Measurements from ENCODE around the gene GPR42.

The GPR42 gene

GRCh38 chr19:35342430-35342829 is 28.4 kb upstream of the GPR42 start:
- no peak for TF ChIP-seq RAD21 (IDR thresholded peaks at IDR 0.05; ENCODE audit: low read depth)
- no peak for TF ChIP-seq USF1 (IDR thresholded peaks at IDR 0.05)
- no peak for TF ChIP-seq TEAD4 (IDR thresholded peaks at IDR 0.05)
- TF ChIP-seq EGR1 (IDR thresholded peaks at IDR 0.05) = no peak
- no peak for TF ChIP-seq TCF12 (IDR thresholded peaks at IDR 0.05; ENCODE audit: low read depth)
- no peak for TF ChIP-seq YY1 (IDR thresholded peaks at IDR 0.05; ENCODE audit: low read depth)
- no peak for TF ChIP-seq EP300 (IDR thresholded peaks at IDR 0.05; ENCODE audit: borderline replicate concordance)
- TF ChIP-seq CEBPB (IDR thresholded peaks at IDR 0.05) = no peak
- TF ChIP-seq ZBTB7A (IDR thresholded peaks at IDR 0.05; ENCODE audit: low read depth) = no peak
- TF ChIP-seq MAX (IDR thresholded peaks at IDR 0.05) = no peak
- TF ChIP-seq NFIC (IDR thresholded peaks at IDR 0.05) = no peak
- no peak for TF ChIP-seq TAF1 (IDR thresholded peaks at IDR 0.05; ENCODE audit: low read depth)
- TF ChIP-seq REST (IDR thresholded peaks at IDR 0.05; ENCODE audit: low read depth) = no peak
- no peak for TF ChIP-seq CREB1 (IDR thresholded peaks at IDR 0.05; ENCODE audit: low read depth)
- no peak for TF ChIP-seq FOXM1 (IDR thresholded peaks at IDR 0.05; ENCODE audit: borderline replicate concordance, low read depth)

- TF ChIP-seq EP300 (IDR thresholded peaks at IDR 0.05; ENCODE audit: borderline replicate concordance) (no peak), FOXM1 (IDR thresholded peaks at IDR 0.05; ENCODE audit: borderline replicate concordance, low read depth) (no peak), ZBTB7A (IDR thresholded peaks at IDR 0.05; ENCODE audit: low read depth) (no peak), CREB1 (IDR thresholded peaks at IDR 0.05; ENCODE audit: low read depth) (no peak), USF1 (IDR thresholded peaks at IDR 0.05) (no peak), TCF12 (IDR thresholded peaks at IDR 0.05; ENCODE audit: low read depth) (no peak), TAF1 (IDR thresholded peaks at IDR 0.05; ENCODE audit: low read depth) (no peak), RAD21 (IDR thresholded peaks at IDR 0.05; ENCODE audit: low read depth) (no peak), TEAD4 (IDR thresholded peaks at IDR 0.05) (no peak), CEBPB (IDR thresholded peaks at IDR 0.05) (no peak), MAX (IDR thresholded peaks at IDR 0.05) (no peak), NFIC (IDR thresholded peaks at IDR 0.05) (no peak), EGR1 (IDR thresholded peaks at IDR 0.05) (no peak), REST (IDR thresholded peaks at IDR 0.05; ENCODE audit: low read depth) (no peak), YY1 (IDR thresholded peaks at IDR 0.05; ENCODE audit: low read depth) (no peak)
These were observed 26.3 kb upstream of the GPR42 start for GRCh38 chr19:35344511-35345031.

GRCh38 chr19:35345671-35346111 is 25.2 kb upstream of the GPR42 start:
- TF ChIP-seq NFIC (IDR thresholded peaks at IDR 0.05) = no peak
- no peak for TF ChIP-seq MAX (IDR thresholded peaks at IDR 0.05)
- no peak for TF ChIP-seq REST (IDR thresholded peaks at IDR 0.05; ENCODE audit: low read depth)
- no peak for TF ChIP-seq CEBPB (IDR thresholded peaks at IDR 0.05)
- no peak for TF ChIP-seq TAF1 (IDR thresholded peaks at IDR 0.05; ENCODE audit: low read depth)
- no peak for TF ChIP-seq EGR1 (IDR thresholded peaks at IDR 0.05)
- no peak for TF ChIP-seq EP300 (IDR thresholded peaks at IDR 0.05; ENCODE audit: borderline replicate concordance)

Measured in Ishikawa (cell line).